LNCAP (cell line): ENCODE data around the gene RCSD1.

ENCODE experiments used
- TF ChIP-seq, protein P1 (sequence below): fragments of 450-650 bp; IDR thresholded peaks from 2 replicates; pipeline ENCODE4 v1.5.1; 2017; ENCODE audit warnings: mild to moderate bottlenecking

The RCSD1 gene

DNA sequence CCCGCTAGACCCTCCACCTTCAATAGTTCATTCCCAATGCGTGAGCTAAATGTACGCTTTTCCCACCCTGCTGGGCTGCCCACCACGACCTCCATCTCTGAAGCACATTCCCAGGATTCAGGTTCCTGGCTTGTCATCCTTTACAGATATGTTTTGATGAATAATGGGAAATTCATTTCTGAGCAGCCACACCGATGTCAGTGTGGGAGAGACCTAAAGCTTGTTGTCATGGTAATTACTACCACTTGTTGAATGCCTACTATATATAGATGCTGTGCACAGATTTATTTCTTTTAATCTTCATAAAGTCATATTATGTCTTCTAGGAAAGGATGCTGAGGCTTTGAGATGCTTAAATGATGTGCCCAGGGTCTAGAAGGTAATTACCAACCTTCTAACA, 8.0 kb downstream of the RCSD1 start:
- TF ChIP-seq, protein P1, sequence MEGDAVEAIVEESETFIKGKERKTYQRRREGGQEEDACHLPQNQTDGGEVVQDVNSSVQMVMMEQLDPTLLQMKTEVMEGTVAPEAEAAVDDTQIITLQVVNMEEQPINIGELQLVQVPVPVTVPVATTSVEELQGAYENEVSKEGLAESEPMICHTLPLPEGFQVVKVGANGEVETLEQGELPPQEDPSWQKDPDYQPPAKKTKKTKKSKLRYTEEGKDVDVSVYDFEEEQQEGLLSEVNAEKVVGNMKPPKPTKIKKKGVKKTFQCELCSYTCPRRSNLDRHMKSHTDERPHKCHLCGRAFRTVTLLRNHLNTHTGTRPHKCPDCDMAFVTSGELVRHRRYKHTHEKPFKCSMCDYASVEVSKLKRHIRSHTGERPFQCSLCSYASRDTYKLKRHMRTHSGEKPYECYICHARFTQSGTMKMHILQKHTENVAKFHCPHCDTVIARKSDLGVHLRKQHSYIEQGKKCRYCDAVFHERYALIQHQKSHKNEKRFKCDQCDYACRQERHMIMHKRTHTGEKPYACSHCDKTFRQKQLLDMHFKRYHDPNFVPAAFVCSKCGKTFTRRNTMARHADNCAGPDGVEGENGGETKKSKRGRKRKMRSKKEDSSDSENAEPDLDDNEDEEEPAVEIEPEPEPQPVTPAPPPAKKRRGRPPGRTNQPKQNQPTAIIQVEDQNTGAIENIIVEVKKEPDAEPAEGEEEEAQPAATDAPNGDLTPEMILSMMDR, result no peak

GRCh38 chr1:167640051-167640450, 10.0 kb downstream of the RCSD1 start:
- TF ChIP-seq, protein P1, result no peak

- TF ChIP-seq, protein P1, result no peak
These were observed 11.9 kb downstream of the RCSD1 start for GRCh38 chr1:167641786-167642500.

DNA sequence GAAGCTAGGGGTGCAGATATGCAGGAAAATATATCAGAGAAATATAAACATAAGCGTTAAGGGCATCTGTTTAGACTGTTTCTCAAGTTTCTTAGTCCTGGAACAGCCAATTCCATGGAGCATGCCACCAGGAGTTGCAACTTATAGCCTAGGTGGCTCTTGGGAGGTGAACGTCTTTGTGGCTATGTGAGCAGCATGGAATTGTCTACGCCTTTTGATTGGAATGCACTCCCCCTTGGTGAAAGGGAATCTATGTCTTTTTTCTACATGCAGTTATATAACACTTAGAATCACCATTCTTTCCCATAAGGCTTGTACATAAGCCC, 12.4 kb downstream of the RCSD1 start:
- TF ChIP-seq, protein P1, result no peak

- TF ChIP-seq, protein P1, result no peak
These were observed 13.4 kb downstream of the RCSD1 start for GRCh38 chr1:167643441-167643840.

DNA sequence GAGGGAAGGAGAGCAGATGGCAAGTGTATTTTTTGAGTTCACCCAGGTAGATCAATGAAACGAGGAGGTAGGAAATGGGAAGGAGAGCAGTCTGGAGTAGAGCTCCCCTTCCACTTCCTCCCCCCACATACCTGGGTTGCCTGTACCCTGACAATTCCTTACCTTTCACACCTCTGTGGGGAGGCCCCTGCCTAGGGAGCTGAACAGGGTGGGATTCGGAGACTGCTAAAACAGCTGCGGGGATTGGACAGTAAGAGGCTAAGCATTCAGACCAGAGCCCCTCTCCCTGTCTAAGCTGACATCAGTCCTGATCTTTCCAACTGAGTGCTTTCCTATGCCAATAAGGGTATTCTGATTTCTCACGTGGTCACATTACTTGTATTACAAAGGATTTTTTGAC, 14.5 kb downstream of the RCSD1 start:
- TF ChIP-seq, protein P1, result no peak

DNA sequence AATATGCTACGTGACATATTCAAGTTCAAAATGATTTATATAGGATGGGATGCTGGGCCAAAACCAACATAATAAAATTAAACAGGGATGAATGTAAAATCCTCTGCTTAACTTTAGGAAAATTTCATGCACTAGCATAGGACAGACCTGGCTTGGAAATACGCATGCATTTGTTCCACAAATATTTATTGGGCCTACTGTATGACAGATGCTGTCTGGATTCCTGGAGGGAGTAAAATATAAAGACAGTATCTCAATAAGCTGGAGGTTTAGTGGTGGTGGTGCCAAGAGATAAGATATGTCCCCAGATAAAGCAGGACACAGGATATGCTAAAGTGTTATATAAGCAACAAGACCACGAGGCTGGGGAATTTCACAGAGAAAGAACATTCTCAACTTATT, 15.1 kb downstream of the RCSD1 start:
- TF ChIP-seq, protein P1, result no peak
